ENCODE measurements around the gene AP3B1.

Gene AP3B1

GRCh38 chr5:78234804-78235203, 59.7 kb downstream of the AP3B1 start:
- Histone ChIP-seq H3K27me3 (ENCODE audit: low read depth, low read length) (no peaks in the 10 kb centered on the region), H4K20me1 (ENCODE audit: insufficient read depth, low read length) (no peaks in the 10 kb centered on the region), H3K79me2 (ENCODE audit: low read length) (no peaks in the 10 kb centered on the region), H3K36me3 (replicated peaks; ENCODE audit: low read depth, low read length) (no peaks in the 10 kb centered on the region), H3K4me2 (ENCODE audit: low read length) (no peak overlapping the region), H3K4me3 (ENCODE audit: low read length) (no peak overlapping the region), H3K4me1 (ENCODE audit: low read length) (no peaks in the 10 kb centered on the region), H3K9me3 (ENCODE audit: insufficient read depth, low read length) (no peaks in the 10 kb centered on the region), H3K27ac (ENCODE audit: low read length) (no peak overlapping the region), H3K9ac (ENCODE audit: low read length) (no peak overlapping the region), H2AFZ (ENCODE audit: low read depth, low read length) (no peak overlapping the region)
- TF ChIP-seq, protein P1, sequence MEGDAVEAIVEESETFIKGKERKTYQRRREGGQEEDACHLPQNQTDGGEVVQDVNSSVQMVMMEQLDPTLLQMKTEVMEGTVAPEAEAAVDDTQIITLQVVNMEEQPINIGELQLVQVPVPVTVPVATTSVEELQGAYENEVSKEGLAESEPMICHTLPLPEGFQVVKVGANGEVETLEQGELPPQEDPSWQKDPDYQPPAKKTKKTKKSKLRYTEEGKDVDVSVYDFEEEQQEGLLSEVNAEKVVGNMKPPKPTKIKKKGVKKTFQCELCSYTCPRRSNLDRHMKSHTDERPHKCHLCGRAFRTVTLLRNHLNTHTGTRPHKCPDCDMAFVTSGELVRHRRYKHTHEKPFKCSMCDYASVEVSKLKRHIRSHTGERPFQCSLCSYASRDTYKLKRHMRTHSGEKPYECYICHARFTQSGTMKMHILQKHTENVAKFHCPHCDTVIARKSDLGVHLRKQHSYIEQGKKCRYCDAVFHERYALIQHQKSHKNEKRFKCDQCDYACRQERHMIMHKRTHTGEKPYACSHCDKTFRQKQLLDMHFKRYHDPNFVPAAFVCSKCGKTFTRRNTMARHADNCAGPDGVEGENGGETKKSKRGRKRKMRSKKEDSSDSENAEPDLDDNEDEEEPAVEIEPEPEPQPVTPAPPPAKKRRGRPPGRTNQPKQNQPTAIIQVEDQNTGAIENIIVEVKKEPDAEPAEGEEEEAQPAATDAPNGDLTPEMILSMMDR (IDR thresholded peaks at IDR 0.05; ENCODE audit: low read depth, low read length) = no peak
- no peak for TF ChIP-seq EZH2phosphoT487 (IDR thresholded peaks at IDR 0.05; ENCODE audit: low read depth)

GRCh38 chr5:78232163-78232562, 62.3 kb downstream of the AP3B1 start:
- Histone ChIP-seq H3K9ac (ENCODE audit: low read length) (no peak overlapping the region), H3K4me1 (ENCODE audit: low read length) (no peaks in the 10 kb centered on the region), H3K36me3 (replicated peaks; ENCODE audit: low read depth, low read length) (no peaks in the 10 kb centered on the region), H4K20me1 (ENCODE audit: insufficient read depth, low read length) (no peaks in the 10 kb centered on the region), H3K27ac (ENCODE audit: low read length) (no peak overlapping the region), H2AFZ (ENCODE audit: low read depth, low read length) (no peak overlapping the region), H3K4me2 (ENCODE audit: low read length) (no peak overlapping the region), H3K4me3 (ENCODE audit: low read length) (no peak overlapping the region), H3K79me2 (ENCODE audit: low read length) (no peaks in the 10 kb centered on the region), H3K27me3 (ENCODE audit: low read depth, low read length) (no peaks in the 10 kb centered on the region), H3K9me3 (ENCODE audit: insufficient read depth, low read length) (no peaks in the 10 kb centered on the region)
- TF ChIP-seq, protein P1 (IDR thresholded peaks at IDR 0.05; ENCODE audit: low read depth, low read length) = no peak
- TF ChIP-seq EZH2phosphoT487 (IDR thresholded peaks at IDR 0.05; ENCODE audit: low read depth) = no peak

- TF ChIP-seq EZH2phosphoT487 (IDR thresholded peaks at IDR 0.05; ENCODE audit: low read depth) = no peak
- TF ChIP-seq, protein P1 (IDR thresholded peaks at IDR 0.05; ENCODE audit: low read depth, low read length) = no peak
- Histone ChIP-seq H3K4me2 (ENCODE audit: low read length) (no peak overlapping the region), H2AFZ (ENCODE audit: low read depth, low read length) (no peak overlapping the region), H4K20me1 (ENCODE audit: insufficient read depth, low read length) (no peaks in the 10 kb centered on the region), H3K4me3 (ENCODE audit: low read length) (no peak overlapping the region), H3K4me1 (ENCODE audit: low read length) (peaks cover 19% of the 10 kb centered on the region), H3K9me3 (ENCODE audit: insufficient read depth, low read length) (no peaks in the 10 kb centered on the region), H3K36me3 (replicated peaks; ENCODE audit: low read depth, low read length) (peaks cover 4% of the 10 kb centered on the region), H3K9ac (ENCODE audit: low read length) (no peak overlapping the region), H3K27ac (ENCODE audit: low read length) (no peak overlapping the region), H3K79me2 (ENCODE audit: low read length) (no peaks in the 10 kb centered on the region), H3K27me3 (ENCODE audit: low read depth, low read length) (no peaks in the 10 kb centered on the region)
Measured at GRCh38 chr5:78224358-78224757, 70.1 kb downstream of the AP3B1 start.

DNA sequence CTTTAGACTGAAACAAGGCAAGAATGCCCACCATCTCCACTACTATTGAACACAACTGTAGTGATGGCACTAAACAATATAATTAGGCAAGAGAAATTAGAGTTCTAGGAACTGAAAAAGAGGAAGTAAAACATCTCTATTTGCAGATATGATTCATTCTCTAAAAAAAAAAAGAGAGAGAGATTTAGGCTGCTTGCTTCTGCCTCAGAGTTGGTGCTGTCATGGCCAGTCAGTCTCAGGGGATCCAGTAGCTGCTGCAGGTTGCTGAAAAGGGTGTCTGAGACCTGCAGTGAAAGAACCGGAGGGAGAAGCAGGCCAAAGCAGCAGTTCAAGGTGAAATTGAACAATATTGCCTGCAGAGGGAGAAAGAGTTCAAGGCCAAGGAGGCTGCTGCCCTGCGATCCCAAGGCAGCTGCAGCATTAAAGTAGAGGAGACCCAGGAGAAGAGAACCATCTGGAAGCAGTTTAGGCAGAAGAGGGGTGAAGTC, 72.5 kb downstream of the AP3B1 start:
- H3K9ac ChIP-seq (ENCODE audit: low read length) = no peak overlapping the region
- H2AFZ ChIP-seq (ENCODE audit: low read depth, low read length) = no peak overlapping the region
- no peaks in the 10 kb centered on the region for H3K9me3 ChIP-seq (ENCODE audit: insufficient read depth, low read length)
- no peak overlapping the region for H3K4me3 ChIP-seq (ENCODE audit: low read length)
- H3K79me2 ChIP-seq (ENCODE audit: low read length) = no peaks in the 10 kb centered on the region
- no peaks in the 10 kb centered on the region for H3K27me3 ChIP-seq (ENCODE audit: low read depth, low read length)
- H3K27ac ChIP-seq (ENCODE audit: low read length) = peak overlapping the region; percentile 44
- peaks cover 4% of the 10 kb centered on the region for H3K36me3 ChIP-seq (replicated peaks; ENCODE audit: low read depth, low read length)
- no peak for TF ChIP-seq EZH2phosphoT487 (IDR thresholded peaks at IDR 0.05; ENCODE audit: low read depth)
- TF ChIP-seq, protein P1 (IDR thresholded peaks at IDR 0.05; ENCODE audit: low read depth, low read length) = peak; percentile 56
- H4K20me1 ChIP-seq (ENCODE audit: insufficient read depth, low read length) = no peaks in the 10 kb centered on the region
- peaks cover 22% of the 10 kb centered on the region for H3K4me1 ChIP-seq (ENCODE audit: low read length)
- H3K4me2 ChIP-seq (ENCODE audit: low read length) = peak overlapping the region; percentile 41

Measured in OCI-LY3 (cell line).